Testis (tissue), 2 donors: ENCODE data around the gene QRFP.

Source experiments
- CTCF ChIP-seq, 3 experiments: fragments of 450-650 bp in 2 of 3; fragments of 200-600 bp in 1 of 3; sonication (generic) in 1 of 3; IDR thresholded peaks; one replicate each; pipeline ENCODE4 v1.5.1; 2016 to 2019; ENCODE audit warnings: antibody characterized with exemption in 3 of 3, mild to moderate bottlenecking in 2 of 3, moderate library complexity in 1 of 3
- POLR2A ChIP-seq: fragments of 450-650 bp; IDR thresholded peaks from one replicate; pipeline ENCODE4 v1.6.1; 2017; ENCODE audit warnings: antibody characterized with exemption, mild to moderate bottlenecking, moderate library complexity

- no peak for TF ChIP-seq CTCF (IDR thresholded peaks at IDR 0.05)
- TF ChIP-seq POLR2A, result no peak
These were observed 34.4 kb downstream of the QRFP start for GRCh38 chr9:130862217-130862616.
